HepG2 (cell line): Measurements from ENCODE around the gene PRKAR1A. TPM values are rescaled to one million over a fixed set of nuclear protein-coding genes. Genes with fewer than 3 reads are reported as not detected.

Experiments used
- ARNT2 ChIP-seq: sonication (generic); formaldehyde crosslinking; IDR thresholded peaks from 2 replicates; pipeline ENCODE4 v1.8.0; 2022; ENCODE audit warnings: mild to moderate bottlenecking, low read depth, missing genetic modification reagents, moderate library complexity
- ATF1 ChIP-seq: IDR thresholded peaks from 2 replicates; pipeline ENCODE4 v1.6.1; 2016; ENCODE audit warnings: mild to moderate bottlenecking, control low read depth
- ATF5 ChIP-seq: sonication (generic); formaldehyde crosslinking; IDR thresholded peaks from 2 replicates; pipeline ENCODE4 v1.4.0; 2020; ENCODE audit warnings: mild to moderate bottlenecking, low read depth, missing genetic modification reagents
- CREB1 ChIP-seq, 2 experiments: fragments of 450-650 bp in 1 of 2; IDR thresholded peaks; 2 replicates each; pipeline ENCODE4 v1.6.1; 2016 to 2017; ENCODE audit warnings: control low read depth in 1 of 2, mild to moderate bottlenecking in 1 of 2, missing compliant biosample characterization in 1 of 2, missing genetic modification characterization in 1 of 2
- FIP1L1 ChIP-seq: fragments of 200-400 bp; formaldehyde crosslinking; IDR thresholded peaks from 2 replicates; pipeline ENCODE4 v1.6.1; 2018; ENCODE audit warnings: low read depth, mild to moderate bottlenecking, low read length, moderate library complexity, borderline replicate concordance; ENCODE audit not compliant: insufficient read depth
- GTF2F1 ChIP-seq: fragments of 150-350 bp; IDR thresholded peaks from 2 replicates; pipeline ENCODE4 v1.6.1; 2014; ENCODE audit warnings: low read length
- KLF9 ChIP-seq: IDR thresholded peaks from 2 replicates; pipeline ENCODE4 v1.6.1; 2016; ENCODE audit warnings: low read depth
- MEIS2 ChIP-seq: sonication (generic); formaldehyde crosslinking; IDR thresholded peaks from 2 replicates; pipeline ENCODE4 v1.9.0; 2021; ENCODE audit warnings: mild to moderate bottlenecking, missing genetic modification reagents
- MLX ChIP-seq: IDR thresholded peaks from 2 replicates; pipeline ENCODE4 v1.6.1; 2016
- POGZ ChIP-seq: sonication (generic); formaldehyde crosslinking; IDR thresholded peaks from 2 replicates; pipeline ENCODE4 v1.4.0; 2020; ENCODE audit warnings: mild to moderate bottlenecking, missing genetic modification reagents
- REPIN1 ChIP-seq: sonication (generic); formaldehyde crosslinking; IDR thresholded peaks from 2 replicates; pipeline ENCODE4 v1.8.0; 2022; ENCODE audit warnings: missing genetic modification reagents, low read depth, mild to moderate bottlenecking, borderline replicate concordance
- RFXANK ChIP-seq: IDR thresholded peaks from 2 replicates; pipeline ENCODE4 v1.6.1; 2016
- RNF2 ChIP-seq: fragments of 450-650 bp; conservative IDR thresholded peaks from 2 replicates; pipeline ENCODE4 v1.6.1; 2016; ENCODE audit warnings: low read depth
- SKIL ChIP-seq: sonication (generic); formaldehyde crosslinking; IDR thresholded peaks from 2 replicates; pipeline ENCODE4 v1.8.0; 2022; ENCODE audit warnings: missing genetic modification reagents, mild to moderate bottlenecking, moderate library complexity, borderline replicate concordance
- SMC3 ChIP-seq: IDR thresholded peaks from 2 replicates; pipeline ENCODE4 v1.6.1; 2011; ENCODE audit warnings: low read length, improper control_type of control experiment
- SSRP1 ChIP-seq: IDR thresholded peaks from 2 replicates; pipeline ENCODE4 v1.6.1; 2016; ENCODE audit warnings: control low read depth
- TOE1 ChIP-seq: sonication (generic); formaldehyde crosslinking; IDR thresholded peaks from 2 replicates; pipeline ENCODE4 v1.4.0; 2020; ENCODE audit warnings: mild to moderate bottlenecking, missing genetic modification reagents
- TOPORS ChIP-seq: sonication (generic); formaldehyde crosslinking; IDR thresholded peaks from 2 replicates; pipeline ENCODE4 v1.8.0; 2023; ENCODE audit warnings: mild to moderate bottlenecking, missing genetic modification reagents
- TRAFD1 ChIP-seq: sonication (generic); formaldehyde crosslinking; IDR thresholded peaks from 2 replicates; pipeline ENCODE4 v1.5.1; 2020; ENCODE audit warnings: missing genetic modification reagents, mild to moderate bottlenecking, borderline replicate concordance
- ZBTB1 ChIP-seq: sonication (generic); formaldehyde crosslinking; IDR thresholded peaks from 2 replicates; pipeline ENCODE4 v1.4.0; 2020; ENCODE audit warnings: missing genetic modification reagents, borderline replicate concordance
- ZBTB34 ChIP-seq: sonication (generic); formaldehyde crosslinking; IDR thresholded peaks from 2 replicates; pipeline ENCODE4 v1.8.0; 2022; ENCODE audit warnings: mild to moderate bottlenecking, missing genetic modification reagents
- ZNF230 ChIP-seq: sonication (generic); formaldehyde crosslinking; IDR thresholded peaks from 2 replicates; pipeline ENCODE4 v1.4.0; 2020; ENCODE audit warnings: mild to moderate bottlenecking, missing genetic modification reagents
- ZNF33B ChIP-seq: sonication (generic); formaldehyde crosslinking; IDR thresholded peaks from 2 replicates; pipeline ENCODE4 v1.5.1; 2020; ENCODE audit warnings: mild to moderate bottlenecking, missing genetic modification reagents
- ZNF414 ChIP-seq: sonication (generic); formaldehyde crosslinking; IDR thresholded peaks from 2 replicates; pipeline ENCODE4 v1.5.0; 2020; ENCODE audit warnings: missing genetic modification reagents
- ZSCAN29 ChIP-seq: sonication (generic); formaldehyde crosslinking; conservative IDR thresholded peaks from 2 replicates; pipeline ENCODE4 v1.4.0; 2020; ENCODE audit warnings: mild to moderate bottlenecking, missing genetic modification reagents
- polyA plus RNA-seq, 8 experiments: library from polyadenylated mRNA; depleted of rRNA in 3 of 8; stranded (reverse) in 7 of 8; unstranded in 1 of 8; fragments of >200 nt; fragmentation: Illumina TruSeq in 4 of 8; extraction: Trizol in 4 of 8; gene quantifications; 2 replicates each; pipeline versions ENCODE4 v1.2.1 to v1.2.3, GENCODE V29; 2011 to 2016; ENCODE audit warnings: low read depth in 4 of 8, missing spikeins in 1 of 8, mixed read lengths in 1 of 8; ENCODE audit not compliant: insufficient read depth in 1 of 8
- total RNA-seq, 5 experiments: library from RNA; depleted of rRNA; stranded (reverse); fragments of >200 nt; fragmentation: Illumina TruSeq; extraction: Trizol; gene quantifications; 2 replicates each; pipeline ENCODE4 v1.2.3, GENCODE V29; 2016; ENCODE audit warnings: low read depth in 1 of 5

Gene PRKAR1A
- total and polyA plus RNA-seq, 2 of the 13 experiments (the other 11 are each of a cell fraction or from before 2014, with no cell fraction given) = 265 to 266 TPM

GRCh38 chr17:68511254-68511670, 968 bp upstream of the PRKAR1A start (continued):
- TF ChIP-seq GTF2F1 (0 out of 2 replicates have a peak, but pooled peaks have one; percentile 47), REPIN1 (CRISPR knock-in tag) (no peak), RNF2 (no peak), SMC3 (0 out of 2 replicates have a peak, but pooled peaks have one; percentile 4), CREB1 (IDR thresholded peaks at IDR 0.05) (no peak), CREB1 (CRISPR knock-in tag; IDR thresholded peaks at IDR 0.05) (no peak), TOPORS (CRISPR knock-in tag) (no peak), ATF1 (CRISPR knock-in tag) (no peak), KLF9 (no peak; the same call in 1 of the 2 replicates), TRAFD1 (CRISPR knock-in tag) (0 out of 2 replicates have a peak, but pooled peaks have one; percentile 5), POGZ (CRISPR knock-in tag) (no peak), ARNT2 (CRISPR knock-in tag) (no peak), ZBTB1 (no peak), ZNF230 (CRISPR knock-in tag) (peak; percentile 23; the same call in 1 of the 2 replicates), ZNF414 (CRISPR knock-in tag) (no peak), ZNF33B (CRISPR knock-in tag) (no peak), SKIL (CRISPR knock-in tag) (no peak), MLX (CRISPR knock-in tag) (no peak), TOE1 (CRISPR knock-in tag) (0 out of 2 replicates have a peak, but pooled peaks have one; percentile 15), FIP1L1 (no peak), ATF5 (CRISPR knock-in tag) (no peak), SSRP1 (CRISPR knock-in tag) (no peak), MEIS2 (CRISPR knock-in tag) (no peak), ZSCAN29 (CRISPR knock-in tag) (peak; percentile 83; the same call in 1 of the 2 replicates), ZBTB34 (CRISPR knock-in tag) (no peak), RFXANK (CRISPR knock-in tag) (no peak)
